KOPT-K1 (cell line): ENCODE measurements around the gene KRTAP10-3.

Experiments
- H3K27ac ChIP-seq: fragments of 200-600 bp; sonication (generic); 2 replicates; pipeline ENCODE4 v1.5.1; 2016; ENCODE audit warnings: antibody characterized with exemption, mild to moderate bottlenecking, low read depth, low read length; ENCODE audit not compliant: poor library complexity, severe bottlenecking
- H3K36me3 ChIP-seq: fragments of 200-600 bp; sonication (generic); 2 replicates; pipeline ENCODE4 v1.5.1; 2017; ENCODE audit warnings: antibody characterized with exemption, mild to moderate bottlenecking, low read length, moderate library complexity; ENCODE audit not compliant: insufficient read depth
- H3K9me3 ChIP-seq: fragments of 200-600 bp; sonication (generic); 2 replicates; pipeline ENCODE4 v1.5.1; 2017; ENCODE audit warnings: antibody characterized with exemption, low read length, mild to moderate bottlenecking; ENCODE audit not compliant: insufficient read depth, poor library complexity, severe bottlenecking

KRTAP10-3 gene

GRCh38 chr21:44515359-44516165 is 43.0 kb downstream of the KRTAP10-3 start:
- no peaks in the 10 kb centered on the region for H3K9me3 ChIP-seq
- no peaks in the 10 kb centered on the region for H3K36me3 ChIP-seq
- H3K27ac ChIP-seq: no peak overlapping the region

DNA sequence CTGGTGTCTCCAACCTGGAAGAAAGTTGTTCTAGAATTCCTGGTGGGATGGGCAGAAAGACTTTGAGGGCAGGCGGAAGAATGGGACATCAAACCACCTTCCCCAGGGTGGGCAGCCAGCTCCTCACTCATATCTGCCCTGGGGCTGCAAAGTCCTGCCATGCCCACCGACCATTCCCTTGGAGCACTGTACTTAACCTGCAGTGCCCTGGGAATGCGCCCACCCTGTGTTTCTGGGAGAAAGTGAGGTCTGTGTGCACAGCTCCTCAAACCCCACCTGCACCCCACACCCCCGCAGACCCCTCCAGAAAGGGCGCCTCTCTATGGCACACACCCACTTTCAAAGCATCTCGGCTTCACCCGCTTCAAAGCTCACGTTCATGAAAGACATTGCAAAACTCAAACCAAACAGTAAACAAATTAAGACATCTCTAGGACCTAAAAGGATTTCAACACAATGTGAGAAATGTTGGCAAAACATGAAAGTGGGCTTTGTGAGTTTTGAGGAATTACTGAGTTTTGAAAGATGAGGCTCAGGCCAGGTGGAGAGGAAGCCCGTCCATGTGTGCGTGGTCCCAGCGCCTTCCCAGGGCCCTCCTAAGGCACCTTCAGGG is 43.7 kb downstream of the KRTAP10-3 start:
- Histone ChIP-seq H3K36me3 (no peaks in the 10 kb centered on the region), H3K9me3 (no peaks in the 10 kb centered on the region)

DNA sequence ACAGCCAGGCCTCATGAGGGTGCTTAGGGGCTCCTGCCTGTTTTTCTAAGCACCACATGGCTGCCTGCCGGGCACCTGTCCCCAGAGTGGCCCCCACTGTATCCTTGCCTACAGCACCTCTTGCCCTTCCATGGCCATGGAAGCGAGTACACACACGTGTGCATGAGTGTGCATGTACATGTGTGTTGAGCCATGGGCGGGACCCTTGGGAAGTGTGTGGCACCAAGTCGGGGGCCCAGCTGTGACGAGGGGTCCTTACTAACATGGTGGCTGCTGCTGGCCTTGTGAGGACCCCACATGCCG is 44.4 kb downstream of the KRTAP10-3 start:
- no peak overlapping the region for H3K27ac ChIP-seq
- no peaks in the 10 kb centered on the region for H3K9me3 ChIP-seq
- H3K36me3 ChIP-seq: no peaks in the 10 kb centered on the region

More for the DNA sequence above, 43.7 kb downstream of the KRTAP10-3 start:
- no peak overlapping the region for H3K27ac ChIP-seq

- H3K27ac ChIP-seq: no peak overlapping the region
- no peaks in the 10 kb centered on the region for H3K9me3 ChIP-seq
- H3K36me3 ChIP-seq: no peaks in the 10 kb centered on the region
Measured at GRCh38 chr21:44513389-44514217, 45.0 kb downstream of the KRTAP10-3 start.

- Histone ChIP-seq H3K27ac (no peak overlapping the region), H3K9me3 (no peaks in the 10 kb centered on the region), H3K36me3 (no peaks in the 10 kb centered on the region)
Measured at GRCh38 chr21:44512496-44513388, 45.9 kb downstream of the KRTAP10-3 start.

- H3K9me3 ChIP-seq: no peaks in the 10 kb centered on the region
- H3K27ac ChIP-seq: no peak overlapping the region
- H3K36me3 ChIP-seq: no peaks in the 10 kb centered on the region
Measured at GRCh38 chr21:44511938-44512275, 46.7 kb downstream of the KRTAP10-3 start.

- Histone ChIP-seq H3K9me3 (no peaks in the 10 kb centered on the region), H3K27ac (no peak overlapping the region), H3K36me3 (no peaks in the 10 kb centered on the region)
Measured at GRCh38 chr21:44511219-44511937, 47.2 kb downstream of the KRTAP10-3 start.

DNA sequence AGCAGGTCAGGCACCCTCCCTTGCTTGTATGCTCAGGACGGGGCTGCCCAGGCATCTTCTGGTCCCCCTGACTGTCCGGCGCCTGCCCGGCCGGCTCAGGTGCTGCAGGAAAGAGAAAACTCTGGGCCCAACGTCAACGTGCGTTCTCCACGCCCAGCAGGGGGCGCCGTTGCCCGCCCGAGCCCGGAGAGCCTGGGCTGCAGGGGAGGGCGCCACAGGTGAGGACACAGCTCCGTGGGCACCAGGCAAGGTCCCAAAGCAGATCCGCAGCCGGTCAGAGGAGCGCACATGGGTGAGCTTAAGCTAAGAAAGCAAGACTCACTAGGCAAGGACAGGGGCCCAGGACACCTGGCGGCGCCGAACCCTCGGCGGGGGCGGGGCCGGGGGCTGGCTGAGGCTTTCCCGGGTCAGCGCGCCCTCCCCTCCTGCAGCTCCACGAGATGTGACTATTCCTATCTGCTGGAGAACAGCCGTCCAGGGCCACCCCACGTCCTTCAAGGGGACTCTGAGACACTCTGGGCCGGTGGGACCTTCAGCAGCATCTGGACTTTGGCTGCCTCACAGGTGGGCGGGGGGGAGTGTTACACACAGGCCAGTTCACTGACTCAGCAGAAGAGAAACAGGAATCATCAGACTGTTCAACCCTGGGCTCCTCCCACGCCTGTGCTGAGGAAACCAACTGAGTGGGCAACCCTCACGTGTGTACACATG is 47.9 kb downstream of the KRTAP10-3 start:
- Histone ChIP-seq H3K36me3 (no peaks in the 10 kb centered on the region), H3K9me3 (no peaks in the 10 kb centered on the region), H3K27ac (no peak overlapping the region)

GRCh38 chr21:44510109-44510507 is 48.5 kb downstream of the KRTAP10-3 start:
- Histone ChIP-seq H3K36me3 (no peaks in the 10 kb centered on the region), H3K27ac (no peak overlapping the region), H3K9me3 (no peaks in the 10 kb centered on the region)

DNA sequence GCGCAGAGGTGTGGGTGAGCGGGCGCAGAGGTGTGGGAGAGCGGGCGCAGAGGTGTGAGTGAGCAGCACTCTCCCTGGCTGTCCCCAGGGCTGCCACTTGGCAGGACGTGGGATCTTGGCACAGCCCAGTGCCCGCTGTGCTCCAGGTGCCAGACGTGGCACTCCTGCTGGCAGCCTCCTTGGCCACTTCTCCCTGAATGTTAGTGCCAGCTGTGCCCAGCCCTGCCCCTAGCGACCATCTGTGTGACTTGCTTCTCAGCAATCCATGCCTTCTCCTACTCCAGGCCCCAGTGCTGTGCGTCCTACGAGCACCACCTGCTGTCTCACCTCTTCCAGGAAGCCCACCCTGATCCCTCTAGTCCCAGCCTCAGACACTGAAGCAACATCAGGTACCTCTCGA is 49.1 kb downstream of the KRTAP10-3 start:
- no peaks in the 10 kb centered on the region for H3K36me3 ChIP-seq
- H3K27ac ChIP-seq: no peak overlapping the region

GRCh38 chr21:44508711-44509445 is 49.7 kb downstream of the KRTAP10-3 start:
- no peaks in the 10 kb centered on the region for H3K36me3 ChIP-seq
- H3K9me3 ChIP-seq: no peaks in the 10 kb centered on the region
- H3K27ac ChIP-seq: no peak overlapping the region

More for the DNA sequence above, 49.1 kb downstream of the KRTAP10-3 start:
- H3K9me3 ChIP-seq: no peaks in the 10 kb centered on the region

GRCh38 chr21:44508426-44508710 is 50.2 kb downstream of the KRTAP10-3 start:
- H3K36me3 ChIP-seq: no peaks in the 10 kb centered on the region
- no peaks in the 10 kb centered on the region for H3K9me3 ChIP-seq
- H3K27ac ChIP-seq: no peak overlapping the region
